GM12875 (cell line): ENCODE data around the gene TM7SF2.

ENCODE experiments used
- H3K4me3 ChIP-seq: one replicate; pipeline ENCODE4 v1.5.1; 2011; ENCODE audit warnings: low read depth, low read length, control low read depth
- TF ChIP-seq, protein P1 (sequence below): IDR thresholded peaks from 2 replicates; pipeline ENCODE4 v1.5.1; 2011; ENCODE audit warnings: low read depth, mild to moderate bottlenecking, control low read depth, inconsistent platforms, low read length, moderate library complexity, borderline replicate concordance; ENCODE audit not compliant: insufficient read depth

The TM7SF2 gene

DNA sequence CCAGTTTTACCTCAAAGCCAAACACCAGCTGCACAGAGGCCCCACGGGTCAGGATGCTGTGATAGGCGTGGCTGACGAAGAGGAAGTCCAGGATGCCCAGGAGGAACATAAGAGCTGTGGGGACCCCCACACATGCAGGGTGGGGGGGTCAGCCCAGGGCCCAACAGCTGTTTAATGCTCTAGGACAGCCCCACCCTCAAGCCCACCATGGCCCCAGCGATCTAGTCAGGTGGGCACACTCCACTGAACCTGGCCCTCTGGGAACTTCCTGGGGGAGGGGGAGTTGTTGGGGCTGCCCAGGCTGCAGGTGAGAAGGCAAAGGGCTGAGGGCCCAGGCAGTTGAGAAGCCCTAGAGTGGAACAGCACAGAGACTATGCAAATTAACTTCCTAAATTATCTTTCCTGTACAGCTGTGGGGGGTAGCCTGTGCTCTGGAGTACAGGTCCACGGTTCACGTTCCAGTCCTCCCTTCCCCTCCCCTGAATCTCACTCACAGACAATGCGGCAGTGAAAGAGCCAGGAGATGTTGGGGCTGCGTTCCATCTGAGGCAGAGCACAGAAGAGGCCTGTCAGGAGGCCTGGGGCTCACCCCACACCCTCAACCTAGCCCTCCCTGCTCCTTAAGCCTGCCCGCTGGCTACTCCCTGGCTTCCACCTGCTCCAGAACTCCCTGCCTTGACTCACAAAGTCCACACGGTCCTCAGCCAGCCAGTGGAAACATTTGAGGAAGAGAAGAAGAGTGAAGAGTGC, 20.7 kb downstream of the TM7SF2 start:
- TF ChIP-seq, protein P1, sequence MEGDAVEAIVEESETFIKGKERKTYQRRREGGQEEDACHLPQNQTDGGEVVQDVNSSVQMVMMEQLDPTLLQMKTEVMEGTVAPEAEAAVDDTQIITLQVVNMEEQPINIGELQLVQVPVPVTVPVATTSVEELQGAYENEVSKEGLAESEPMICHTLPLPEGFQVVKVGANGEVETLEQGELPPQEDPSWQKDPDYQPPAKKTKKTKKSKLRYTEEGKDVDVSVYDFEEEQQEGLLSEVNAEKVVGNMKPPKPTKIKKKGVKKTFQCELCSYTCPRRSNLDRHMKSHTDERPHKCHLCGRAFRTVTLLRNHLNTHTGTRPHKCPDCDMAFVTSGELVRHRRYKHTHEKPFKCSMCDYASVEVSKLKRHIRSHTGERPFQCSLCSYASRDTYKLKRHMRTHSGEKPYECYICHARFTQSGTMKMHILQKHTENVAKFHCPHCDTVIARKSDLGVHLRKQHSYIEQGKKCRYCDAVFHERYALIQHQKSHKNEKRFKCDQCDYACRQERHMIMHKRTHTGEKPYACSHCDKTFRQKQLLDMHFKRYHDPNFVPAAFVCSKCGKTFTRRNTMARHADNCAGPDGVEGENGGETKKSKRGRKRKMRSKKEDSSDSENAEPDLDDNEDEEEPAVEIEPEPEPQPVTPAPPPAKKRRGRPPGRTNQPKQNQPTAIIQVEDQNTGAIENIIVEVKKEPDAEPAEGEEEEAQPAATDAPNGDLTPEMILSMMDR, result no peak
- peak overlapping the region; percentile 99 for H3K4me3 ChIP-seq

DNA sequence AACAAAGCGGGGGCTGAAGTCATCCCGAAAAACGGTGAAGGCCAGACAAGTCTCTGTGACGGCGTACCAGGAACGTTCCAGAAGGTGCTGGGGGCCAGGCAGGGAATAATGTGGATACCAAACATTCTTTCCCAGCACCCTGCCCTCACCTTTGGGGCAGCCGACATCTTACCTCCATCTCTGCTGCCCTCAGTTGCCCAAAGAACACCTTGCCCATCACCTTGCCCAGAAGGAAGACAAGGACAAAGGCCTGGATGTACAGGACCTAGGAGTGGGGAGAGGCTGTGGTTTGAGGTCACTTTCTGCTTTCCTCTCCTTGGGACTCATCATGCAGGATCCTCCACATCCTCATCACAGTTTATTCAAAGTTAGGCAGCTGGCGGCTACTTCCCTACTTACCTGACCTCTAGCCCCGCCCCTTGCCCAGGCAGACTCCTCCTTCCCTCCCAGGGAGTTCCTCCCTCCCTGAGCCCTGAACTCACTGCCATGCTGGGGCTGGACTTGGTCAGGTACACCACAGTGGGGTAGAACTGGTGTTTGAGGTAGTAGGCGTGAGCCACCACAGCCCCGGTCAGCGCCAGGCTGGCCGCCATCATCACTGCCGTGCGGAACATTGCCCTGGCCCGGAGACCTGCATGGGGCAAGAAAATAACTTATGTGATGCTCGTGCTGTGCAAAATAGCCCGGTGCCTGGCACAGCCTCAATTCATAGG, 21.5 kb downstream of the TM7SF2 start:
- TF ChIP-seq, protein P1, result no peak
- peak overlapping the region; percentile 99 for H3K4me3 ChIP-seq

- H3K4me3 ChIP-seq, result peak overlapping the region; percentile 99
- TF ChIP-seq, protein P1, result no peak
Measured at GRCh38 chr11:65133724-65134123, 22.1 kb downstream of the TM7SF2 start.

DNA sequence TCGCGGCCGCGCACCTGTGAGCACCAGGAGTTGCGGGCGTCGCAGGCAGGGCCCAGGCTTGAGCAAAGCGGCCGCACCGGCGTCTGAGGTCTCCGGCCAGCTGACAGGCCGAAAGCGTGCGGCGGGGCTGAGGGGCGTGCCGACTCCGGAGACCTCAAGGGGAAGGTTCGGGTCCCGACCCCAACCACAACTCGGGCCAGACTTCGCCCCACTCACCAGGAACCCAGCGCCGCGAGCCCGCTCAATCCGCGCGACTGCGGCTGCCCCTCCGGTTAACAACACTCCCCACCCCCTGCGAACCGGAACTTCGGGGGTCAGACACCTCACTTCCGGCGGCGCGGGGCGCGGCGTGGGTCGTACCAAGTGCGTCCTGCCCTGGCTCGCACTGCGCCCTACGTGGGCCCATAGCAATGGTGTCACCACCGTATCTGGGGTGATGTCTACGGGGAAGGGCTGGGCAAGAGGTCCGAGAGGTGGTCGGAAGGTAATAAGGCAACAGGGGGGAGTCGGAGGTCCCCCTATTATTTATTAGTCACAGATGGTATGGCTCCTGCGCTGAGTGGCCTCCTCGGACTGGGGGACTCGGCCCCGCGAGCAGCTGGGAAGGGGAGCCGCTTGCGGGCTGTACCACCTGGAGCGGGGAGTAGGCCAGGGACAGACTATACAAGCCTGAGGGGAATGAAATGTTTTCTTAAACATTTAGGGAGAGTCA, 22.7 kb downstream of the TM7SF2 start, which contains the start of gene SYVN1:
SYVN1 (minus strand) TSS at position 280 of the 712 bp plus-strand sequence. CDS start 918 bp downstream, outside the sequence.
- H3K4me3 ChIP-seq, result peak within 1 kb of the TSS; percentile 99
- TF ChIP-seq, protein P1, result no peak

- TF ChIP-seq, protein P1, result no peak
- H3K4me3 ChIP-seq, result peak overlapping the region; percentile 99
Measured at GRCh38 chr11:65134952-65135632, 23.4 kb downstream of the TM7SF2 start.

DNA sequence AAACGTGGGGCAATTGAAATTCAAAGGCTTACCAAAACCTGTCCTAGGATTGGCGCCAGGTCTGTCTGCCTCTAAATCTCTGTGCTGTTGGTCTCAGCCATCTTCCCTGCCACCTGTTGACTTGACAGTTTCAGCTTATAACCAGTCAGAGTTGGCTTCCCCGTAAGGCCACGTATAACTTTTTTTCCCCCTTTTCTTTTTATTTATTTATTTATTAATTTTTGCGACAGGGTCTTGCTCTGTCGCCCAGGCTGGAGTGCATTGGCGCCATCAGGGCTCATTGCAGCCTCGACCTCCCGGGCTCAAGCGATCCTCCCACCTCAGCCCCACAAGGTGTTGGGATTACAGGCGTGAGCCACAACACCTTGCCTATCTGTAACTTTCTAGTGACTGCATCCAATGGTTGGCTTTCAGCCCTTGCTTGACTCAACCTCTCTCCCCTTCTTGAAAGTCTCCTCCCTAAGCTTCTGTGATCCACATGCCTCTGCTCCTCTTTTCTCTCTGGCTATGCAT, 24.0 kb downstream of the TM7SF2 start:
- TF ChIP-seq, protein P1, result no peak
- peak overlapping the region; percentile 99 for H3K4me3 ChIP-seq
